ENCODE results near the gene ZNF367.

Gene ZNF367

GRCh38 chr9:96436456-96437126 lies 18.4 kb upstream of the ZNF367 start:
- DNase-seq = no peak

- no peak for DNase-seq
Measured at GRCh38 chr9:96436063-96436455, 17.9 kb upstream of the ZNF367 start.

- DNase-seq = no peak
Measured at GRCh38 chr9:96435345-96435744, 17.2 kb upstream of the ZNF367 start.

- no peak for DNase-seq
Measured at GRCh38 chr9:96430377-96430776, 12.2 kb upstream of the ZNF367 start.

GRCh38 chr9:96429732-96430131 lies 11.6 kb upstream of the ZNF367 start:
- no peak for DNase-seq

- no peak for DNase-seq
Measured at GRCh38 chr9:96425500-96426169, 7.5 kb upstream of the ZNF367 start.

- DNase-seq = no peak
Measured at GRCh38 chr9:96423985-96424336, 5.8 kb upstream of the ZNF367 start.

GRCh38 chr9:96423322-96423984 lies 5.3 kb upstream of the ZNF367 start:
- DNase-seq = no peak

GRCh38 chr9:96420468-96421219 lies 2.5 kb upstream of the ZNF367 start:
- DNase-seq = peak in 1 of 2 donors; percentile 72

- DNase-seq = no peak
Measured at GRCh38 chr9:96419691-96419969, 1.5 kb upstream of the ZNF367 start.

GRCh38 chr9:96418920-96419690 lies 935 bp upstream of the ZNF367 start:
- DNase-seq = peak; percentile 29 to 92

- DNase-seq = no peak
Measured at GRCh38 chr9:96417661-96418082, 498 bp downstream of the ZNF367 start.

GRCh38 chr9:96417051-96417586 lies 1.1 kb downstream of the ZNF367 start:
- peak; percentile 29 to 81 for DNase-seq

GRCh38 chr9:96413302-96414221 lies 4.6 kb downstream of the ZNF367 start:
- peak in 1 of 2 donors; percentile 62 for DNase-seq

- no peak for DNase-seq
Measured at GRCh38 chr9:96412174-96412913, 5.8 kb downstream of the ZNF367 start.

- DNase-seq = no peak
Measured at GRCh38 chr9:96411129-96411838, 6.9 kb downstream of the ZNF367 start.

- DNase-seq = no peak
Measured at GRCh38 chr9:96408409-96409280, 9.5 kb downstream of the ZNF367 start.

- DNase-seq = no peak
Measured at GRCh38 chr9:96400132-96400910, 17.8 kb downstream of the ZNF367 start.
